OCI-LY3 (cell line): ENCODE data around the gene CACYBP.

Source experiments
- H2AFZ ChIP-seq: fragments of 200-600, 300-600 bp; shearing (Covaris generic); 2 replicates; pipeline ENCODE4 v1.6.0; 2014; ENCODE audit warnings: antibody characterized with exemption, low read depth, low read length
- H3K27ac ChIP-seq: fragments of 200-600, 300-600 bp; sonication (generic); 2 replicates; pipeline ENCODE4 v1.5.1; 2014; ENCODE audit warnings: mild to moderate bottlenecking, low read length, moderate library complexity, mixed read lengths
- H3K27me3 ChIP-seq: fragments of 200-600, 300-600 bp; sonication (generic); 2 replicates; pipeline ENCODE4 v1.6.1; 2014; ENCODE audit warnings: low read depth, low read length, mixed read lengths
- H3K36me3 ChIP-seq: fragments of 200-600, 300-600 bp; sonication (generic); replicated peaks from 2 replicates; pipeline ENCODE3; 2014; ENCODE audit warnings: low read depth, low read length, mixed read lengths
- H3K4me1 ChIP-seq: fragments of 300-600, 200-600 bp; sonication (generic); 2 replicates; pipeline ENCODE4 v1.6.1; 2014; ENCODE audit warnings: low read length, mixed read lengths
- H3K4me2 ChIP-seq: fragments of 200-600, 300-600 bp; sonication (generic); 2 replicates; pipeline ENCODE4 v1.6.1; 2014; ENCODE audit warnings: low read length, mixed read lengths
- H3K4me3 ChIP-seq: fragments of 300-600, 200-600 bp; sonication (generic); 2 replicates; pipeline ENCODE4 v1.5.1; 2014; ENCODE audit warnings: antibody characterized with exemption, mild to moderate bottlenecking, low read length, moderate library complexity
- H3K79me2 ChIP-seq: fragments of 300-600, 200-600 bp; shearing (Covaris generic); 2 replicates; pipeline ENCODE4 v1.6.1; 2014; ENCODE audit warnings: mild to moderate bottlenecking, low read length, mixed read lengths
- H3K9ac ChIP-seq: fragments of 300-600, 200-600 bp; shearing (Covaris generic); 2 replicates; pipeline ENCODE4 v1.6.0; 2014; ENCODE audit warnings: mild to moderate bottlenecking, low read length, moderate library complexity
- H3K9me3 ChIP-seq: fragments of 200-600, 300-600 bp; shearing (Covaris generic); 2 replicates; pipeline ENCODE4 v1.6.1; 2014; ENCODE audit warnings: low read length, mixed read lengths; ENCODE audit not compliant: insufficient read depth
- H4K20me1 ChIP-seq: fragments of 200-600, 300-600 bp; sonication (generic); 2 replicates; pipeline ENCODE4 v1.6.1; 2016; ENCODE audit warnings: low read length, mixed read lengths; ENCODE audit not compliant: insufficient read depth
- EZH2phosphoT487 ChIP-seq: fragments of 200-600 bp; shearing (Covaris generic); IDR thresholded peaks from 2 replicates; pipeline ENCODE4 v1.6.1; 2018; ENCODE audit warnings: antibody characterized with exemption, mixed run types, low read depth
- TF ChIP-seq, protein P1 (sequence below): fragments of 200-600, 300-600 bp; sonication (generic); IDR thresholded peaks from 2 replicates; pipeline ENCODE4 v1.5.1; 2014; ENCODE audit warnings: antibody characterized with exemption, low read length, low read depth

The CACYBP gene

GRCh38 chr1:175045097-175045496 lies 45.4 kb downstream of the CACYBP start:
- Histone ChIP-seq H3K9me3 (no peaks in the 10 kb centered on the region), H4K20me1 (no peaks in the 10 kb centered on the region), H3K4me3 (no peak overlapping the region), H3K36me3 (no peaks in the 10 kb centered on the region), H3K4me2 (no peak overlapping the region), H3K4me1 (no peaks in the 10 kb centered on the region), H3K27ac (no peak overlapping the region), H3K9ac (no peak overlapping the region), H3K27me3 (peaks cover 26% of the 10 kb centered on the region; the same call in 1 of the 2 replicates), H2AFZ (no peak overlapping the region), H3K79me2 (no peaks in the 10 kb centered on the region)
- TF ChIP-seq, protein P1, sequence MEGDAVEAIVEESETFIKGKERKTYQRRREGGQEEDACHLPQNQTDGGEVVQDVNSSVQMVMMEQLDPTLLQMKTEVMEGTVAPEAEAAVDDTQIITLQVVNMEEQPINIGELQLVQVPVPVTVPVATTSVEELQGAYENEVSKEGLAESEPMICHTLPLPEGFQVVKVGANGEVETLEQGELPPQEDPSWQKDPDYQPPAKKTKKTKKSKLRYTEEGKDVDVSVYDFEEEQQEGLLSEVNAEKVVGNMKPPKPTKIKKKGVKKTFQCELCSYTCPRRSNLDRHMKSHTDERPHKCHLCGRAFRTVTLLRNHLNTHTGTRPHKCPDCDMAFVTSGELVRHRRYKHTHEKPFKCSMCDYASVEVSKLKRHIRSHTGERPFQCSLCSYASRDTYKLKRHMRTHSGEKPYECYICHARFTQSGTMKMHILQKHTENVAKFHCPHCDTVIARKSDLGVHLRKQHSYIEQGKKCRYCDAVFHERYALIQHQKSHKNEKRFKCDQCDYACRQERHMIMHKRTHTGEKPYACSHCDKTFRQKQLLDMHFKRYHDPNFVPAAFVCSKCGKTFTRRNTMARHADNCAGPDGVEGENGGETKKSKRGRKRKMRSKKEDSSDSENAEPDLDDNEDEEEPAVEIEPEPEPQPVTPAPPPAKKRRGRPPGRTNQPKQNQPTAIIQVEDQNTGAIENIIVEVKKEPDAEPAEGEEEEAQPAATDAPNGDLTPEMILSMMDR, result no peak
- no peak for TF ChIP-seq EZH2phosphoT487

DNA sequence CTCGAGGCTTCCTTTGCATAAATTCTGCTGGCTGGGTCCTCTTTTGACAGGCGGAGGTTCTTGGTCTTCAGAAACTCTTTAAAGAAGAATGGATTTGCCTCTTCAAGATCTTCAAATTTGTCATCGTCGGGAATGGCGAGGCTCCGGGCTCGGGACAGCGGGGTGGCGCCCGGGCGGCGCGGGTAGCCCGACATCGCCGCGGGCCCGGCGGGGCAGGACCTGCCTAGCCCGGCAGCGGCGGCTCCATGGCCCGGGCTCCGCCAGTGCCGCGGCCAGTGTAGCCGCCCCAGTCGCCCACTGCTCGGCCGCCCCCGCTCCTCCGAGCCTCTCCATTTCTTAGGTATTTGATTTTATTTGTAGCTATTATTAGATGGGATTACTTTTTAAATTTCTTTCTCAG lies 45.8 kb downstream of the CACYBP start:
- no peaks in the 10 kb centered on the region for H3K36me3 ChIP-seq
- no peaks in the 10 kb centered on the region for H4K20me1 ChIP-seq
- H3K27ac ChIP-seq, result no peak overlapping the region
- H2AFZ ChIP-seq, result no peak overlapping the region
- H3K9me3 ChIP-seq, result no peaks in the 10 kb centered on the region
- TF ChIP-seq EZH2phosphoT487, result no peak
- TF ChIP-seq, protein P1, result no peak
- no peaks in the 10 kb centered on the region for H3K4me1 ChIP-seq
- no peak overlapping the region for H3K4me3 ChIP-seq
- H3K79me2 ChIP-seq, result no peaks in the 10 kb centered on the region
- no peak overlapping the region for H3K9ac ChIP-seq
- no peak overlapping the region for H3K4me2 ChIP-seq
- peaks cover 30% of the 10 kb centered on the region; the same call in 1 of the 2 replicates for H3K27me3 ChIP-seq

DNA sequence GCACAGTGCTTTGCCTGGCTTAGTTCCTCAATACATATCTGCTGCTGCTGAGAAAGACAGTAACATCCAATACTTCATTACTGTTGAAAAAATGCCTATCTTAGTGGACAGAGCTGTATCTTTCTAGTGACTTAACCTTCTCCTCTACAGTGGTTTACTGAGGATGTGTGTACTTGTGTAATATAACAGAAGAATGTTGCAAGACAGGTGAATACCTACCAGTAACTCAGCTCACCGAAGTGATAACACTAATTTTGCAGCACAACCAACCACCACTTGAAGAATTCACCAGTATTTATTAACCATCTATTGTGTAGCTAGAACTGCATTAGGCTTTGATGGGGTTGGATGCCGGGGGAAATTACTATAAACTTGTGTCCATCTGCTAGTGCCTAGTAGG lies 51.2 kb downstream of the CACYBP start:
- Histone ChIP-seq H4K20me1 (no peaks in the 10 kb centered on the region), H3K27me3 (peaks cover 32% of the 10 kb centered on the region; the same call in 1 of the 2 replicates), H3K79me2 (no peaks in the 10 kb centered on the region), H3K9ac (no peak overlapping the region), H3K4me3 (no peak overlapping the region), H3K4me2 (no peak overlapping the region), H3K27ac (no peak overlapping the region), H2AFZ (no peak overlapping the region), H3K36me3 (no peaks in the 10 kb centered on the region), H3K9me3 (no peaks in the 10 kb centered on the region), H3K4me1 (no peaks in the 10 kb centered on the region)
- no peak for TF ChIP-seq EZH2phosphoT487
- TF ChIP-seq, protein P1, result no peak

GRCh38 chr1:175054736-175055135 lies 55.0 kb downstream of the CACYBP start:
- Histone ChIP-seq H3K27ac (no peak overlapping the region), H3K4me3 (no peak overlapping the region), H4K20me1 (no peaks in the 10 kb centered on the region), H3K79me2 (no peaks in the 10 kb centered on the region), H3K27me3 (peaks cover 23% of the 10 kb centered on the region; the same call in 1 of the 2 replicates), H3K4me2 (no peak overlapping the region), H3K4me1 (no peaks in the 10 kb centered on the region), H3K36me3 (no peaks in the 10 kb centered on the region), H3K9me3 (no peaks in the 10 kb centered on the region), H2AFZ (no peak overlapping the region), H3K9ac (no peak overlapping the region)
- TF ChIP-seq, protein P1, result no peak
- TF ChIP-seq EZH2phosphoT487, result no peak
